GM12878 (cell line): Measurements from ENCODE around the gene CLEC5A. TPM values are rescaled to one million over a fixed set of nuclear protein-coding genes. Genes with fewer than 3 reads are reported as not detected.
"Not testable (repeated sequence)": the region's sequence is repeated elsewhere in the genome, so short reads cannot be mapped to it uniquely, and the experiment has no call there.

ENCODE experiments used
- ATAC-seq: fragments of 200-7000 bp; cut with Tn5 transposase; 3 replicates; pipeline ENCODE4 v1.9.1; 2020; ENCODE audit warnings: mild to moderate bottlenecking, moderate library complexity
- BruUV-seq: library from RNA; stranded (reverse); fragments of 400-500 nt; replicated peaks from 2 replicates; lab custom pipeline; 2021; lab: Mats Ljungman, UMichigan
- CTCF ChIA-PET: fragments of 300-600 bp; sonication (Branson Sonifier 250); formaldehyde crosslinking; extraction: SDS; loops from one replicate; lab custom pipeline; 2021; ENCODE audit warnings: inconsistent platforms; lab: Yijun Ruan, JAX
- POLR2A ChIA-PET: fragments of 350-600 bp; formaldehyde crosslinking; extraction: SDS; loops from one replicate; lab custom pipeline; 2021; ENCODE audit warnings: inconsistent platforms; lab: Charles Lee
- RAD21 ChIA-PET: fragments of 300-600 bp; sonication (Branson Sonifier 250); formaldehyde crosslinking; loops from one replicate; lab custom pipeline; 2023; ENCODE audit warnings: antibody characterized with exemption; ENCODE audit not compliant: unreplicated experiment; lab: Charles Lee
- SMC1A ChIA-PET: fragments of 300-600 bp; sonication (Branson Sonifier 250); formaldehyde crosslinking; loops from one replicate; lab custom pipeline; 2023; ENCODE audit not compliant: unreplicated experiment, uncharacterized antibody; lab: Charles Lee
- DNase-seq: peaks from one replicate; pipeline ENCODE4 v3.0.0-alpha.2; 2011; ENCODE audit warnings: low read depth, low spot score
- FAIRE-seq: peaks from 3 replicates; lab custom pipeline; 2011; peaks lifted over from hg19 to GRCh38; lab: Jason Lieb, UNC
- H2AFZ ChIP-seq: 2 replicates; pipeline ENCODE4 v1.6.0; 2011; ENCODE audit warnings: low read depth, low read length, control low read depth; ENCODE audit not compliant: control insufficient read depth
- H3K27ac ChIP-seq: 2 replicates; pipeline ENCODE4 v1.5.1; 2011; ENCODE audit warnings: control low read depth; ENCODE audit not compliant: control insufficient read depth, insufficient read depth
- H3K27me3 ChIP-seq, 2 experiments: replicated peaks in 1 of 2; 2 replicates each; pipeline versions ENCODE4 v1.6.0 to v1.6.1; 2011; ENCODE audit warnings: low read length in 1 of 2; ENCODE audit not compliant: control insufficient read depth in 2 of 2, insufficient read depth in 2 of 2
- H3K36me3 ChIP-seq, 2 experiments: 2 replicates each; pipeline ENCODE4 v1.5.1; 2011; ENCODE audit warnings: low read length in 1 of 2; ENCODE audit not compliant: control insufficient read depth in 2 of 2, insufficient read depth in 2 of 2
- H3K4me1 ChIP-seq: 2 replicates; pipeline ENCODE4 v1.6.1; 2011; ENCODE audit warnings: mild to moderate bottlenecking, low read length, moderate library complexity, mixed read lengths; ENCODE audit not compliant: control insufficient read depth, insufficient read depth
- H3K4me2 ChIP-seq: 2 replicates; pipeline ENCODE4 v1.6.0; 2011; ENCODE audit warnings: control low read depth; ENCODE audit not compliant: control insufficient read depth, insufficient read depth
- H3K4me3 ChIP-seq: fragments of 200-600 bp; sonication (generic); 2 replicates; pipeline ENCODE4 v1.5.1; 2016
- H3K79me2 ChIP-seq: 2 replicates; pipeline ENCODE4 v1.6.0; 2011; ENCODE audit warnings: low read length; ENCODE audit not compliant: control insufficient read depth, insufficient read depth
- H3K9ac ChIP-seq: 2 replicates; pipeline ENCODE4 v1.8.0; 2011; ENCODE audit warnings: low read length, control low read depth, mixed read lengths; ENCODE audit not compliant: control insufficient read depth, insufficient read depth
- H3K9me3 ChIP-seq: replicated peaks from 3 replicates; pipeline ENCODE4 v1.5.1; 2011; ENCODE audit warnings: mild to moderate bottlenecking, low read length; ENCODE audit not compliant: control insufficient read depth, insufficient read depth
- H4K20me1 ChIP-seq: 2 replicates; pipeline ENCODE4 v1.6.0; 2011; ENCODE audit not compliant: control insufficient read depth, insufficient read depth
- PBX3 ChIP-seq: IDR thresholded peaks from 2 replicates; pipeline ENCODE4 v1.6.1; 2011; ENCODE audit warnings: mild to moderate bottlenecking, low read depth, low read length, moderate library complexity; ENCODE audit not compliant: insufficient replicate concordance
- RCOR1 ChIP-seq: conservative IDR thresholded peaks from 2 replicates; pipeline ENCODE4 v1.6.1; 2012; ENCODE audit warnings: low read depth, low read length, improper control_type of control experiment
- RELA ChIP-seq: fragments of 450-650 bp; IDR thresholded peaks from 2 replicates; pipeline ENCODE4 v1.8.0; 2014; ENCODE audit warnings: borderline replicate concordance; ENCODE audit not compliant: partially characterized antibody
- REST ChIP-seq: IDR thresholded peaks from 2 replicates; pipeline ENCODE4 v1.6.1; 2012; ENCODE audit warnings: mild to moderate bottlenecking, low read depth, low read length
- WGBS: methylation state at CpG from one replicate; pipeline ENCODE4 v1.1.6; 2016; ENCODE audit warnings: low lambda C conversion rate; ENCODE audit not compliant: insufficient replicate concordance, insufficient coverage; ENCODE audit errors: missing lambda C conversion rate; 5-methylcytosine and 5-hydroxymethylcytosine counted together
- in situ Hi-C: fragments of 300-500 bp; cut with MboI; formaldehyde crosslinking; loops from 9 replicates; pipeline ENCODE4 v1.14.3; 2018; ENCODE audit warnings: mixed read lengths
- intact Hi-C: fragments of 100-400 bp; cut with micrococcal nuclease; formaldehyde crosslinking; loops from one replicate; pipeline ENCODE4 v1.14.2; 2022; ENCODE audit not compliant: unreplicated experiment
- polyA plus RNA-seq, 11 experiments: library from polyadenylated mRNA; depleted of rRNA in 4 of 11; unstranded in 6 of 11; stranded (reverse) in 5 of 11; fragments of >200 nt; fragmentation: Nextera tagmentation in 4 of 11; fragmentation: Illumina TruSeq in 1 of 11; extraction: Ambion mirVana in 4 of 11; extraction: Trizol in 1 of 11; gene quantifications; 1 replicate in 1 of 11; 2 replicates in 10 of 11; pipeline versions ENCODE4 v1.2.1 to v1.2.3, GENCODE V29; 2011 to 2016; ENCODE audit warnings: inconsistent platforms in 2 of 11, missing spikeins in 2 of 11, low read depth in 1 of 11
- total RNA-seq, 4 experiments: library from RNA; depleted of rRNA in 3 of 4; stranded (reverse); fragments of >200 nt in 3 of 4; fragmentation: Illumina TruSeq in 1 of 4; extraction: Trizol in 1 of 4; gene quantifications; 2 replicates each; pipeline versions ENCODE4 v1.2.1 to v1.2.3, GENCODE V29; 2013 to 2021
- TF ChIP-seq, protein P1 (sequence below): IDR thresholded peaks from 2 replicates; pipeline ENCODE4 v1.6.1; 2011; ENCODE audit warnings: borderline replicate concordance, low read depth, mild to moderate bottlenecking, moderate library complexity, mixed read lengths, low read length; ENCODE audit not compliant: insufficient read depth; ENCODE audit errors: extremely low read length

Gene CLEC5A
- total and polyA plus RNA-seq, 10 of the 15 experiments (the other 5 are each of a cell fraction or from before 2014, with no cell fraction given) = not detected

- TF ChIP-seq, protein P1, sequence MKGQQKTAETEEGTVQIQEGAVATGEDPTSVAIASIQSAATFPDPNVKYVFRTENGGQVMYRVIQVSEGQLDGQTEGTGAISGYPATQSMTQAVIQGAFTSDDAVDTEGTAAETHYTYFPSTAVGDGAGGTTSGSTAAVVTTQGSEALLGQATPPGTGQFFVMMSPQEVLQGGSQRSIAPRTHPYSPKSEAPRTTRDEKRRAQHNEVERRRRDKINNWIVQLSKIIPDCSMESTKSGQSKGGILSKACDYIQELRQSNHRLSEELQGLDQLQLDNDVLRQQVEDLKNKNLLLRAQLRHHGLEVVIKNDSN = no peak
- no peak for TF ChIP-seq RCOR1
- TF ChIP-seq RELA = no peak
- no peak for TF ChIP-seq REST
- TF ChIP-seq PBX3 = no peak
Measured at GRCh38 chr7:141986923-141987322, 40.1 kb upstream of the CLEC5A start (continued).

DNA sequence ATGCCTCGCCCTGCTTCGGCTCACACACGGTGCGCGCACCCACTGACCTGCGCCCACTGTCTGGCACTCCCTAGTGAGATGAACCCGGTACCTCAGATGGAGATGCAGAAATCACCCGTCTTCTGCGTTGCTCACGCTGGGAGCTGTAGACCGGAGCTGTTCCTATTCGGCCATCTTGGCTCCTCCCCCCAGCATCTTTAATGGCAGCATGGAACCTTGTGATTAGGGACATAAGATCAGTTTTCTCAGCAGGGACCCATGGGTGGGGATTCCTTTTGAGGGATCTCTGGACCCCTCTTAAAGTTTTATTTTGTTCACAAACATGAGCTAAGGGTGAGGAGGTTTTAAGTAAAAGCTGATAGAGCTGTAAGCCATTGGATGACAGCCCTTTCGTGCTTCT lies 39.2 kb upstream of the CLEC5A start:
- SMC1A ChIA-PET, H3K4me3 ChIP-seq, H4K20me1 ChIP-seq, POLR2A ChIA-PET, FAIRE-seq, H3K4me2 ChIP-seq, ATAC-seq, H3K9me3 ChIP-seq, in situ Hi-C loops, H3K36me3 ChIP-seq, H3K79me2 ChIP-seq, intact Hi-C loops, H3K4me1 ChIP-seq, H3K27ac ChIP-seq, H3K9ac ChIP-seq, DNase-seq, H2AFZ ChIP-seq, BruUV-seq, H3K27me3 ChIP-seq, RAD21 ChIA-PET: not testable (repeated sequence)
- CTCF ChIA-PET = interaction anchor here (0.7 kb wide), 1 partner anchor 10 kb away, joined by 4 read pairs; no protein-coding TSS in a partner anchor
- WGBS = 57% methylated on average over 5 of the region's 13 CpGs
